Right hindlimb (tissue), 1 donor: ENCODE results near the gene COL20A1.

ENCODE experiments used
- DNase-seq: peaks from one replicate; pipeline ENCODE4 v3.0.0-alpha.2; 2018

The COL20A1 gene

GRCh38 chr20:63364801-63365585 lies 72.0 kb downstream of the COL20A1 start:
- no peak for DNase-seq

GRCh38 chr20:63365601-63366389 lies 72.8 kb downstream of the COL20A1 start:
- no peak for DNase-seq

- no peak for DNase-seq
Measured at GRCh38 chr20:63366390-63367365, 73.7 kb downstream of the COL20A1 start.

- no peak for DNase-seq
Measured at GRCh38 chr20:63367446-63368055, 74.6 kb downstream of the COL20A1 start.

DNA sequence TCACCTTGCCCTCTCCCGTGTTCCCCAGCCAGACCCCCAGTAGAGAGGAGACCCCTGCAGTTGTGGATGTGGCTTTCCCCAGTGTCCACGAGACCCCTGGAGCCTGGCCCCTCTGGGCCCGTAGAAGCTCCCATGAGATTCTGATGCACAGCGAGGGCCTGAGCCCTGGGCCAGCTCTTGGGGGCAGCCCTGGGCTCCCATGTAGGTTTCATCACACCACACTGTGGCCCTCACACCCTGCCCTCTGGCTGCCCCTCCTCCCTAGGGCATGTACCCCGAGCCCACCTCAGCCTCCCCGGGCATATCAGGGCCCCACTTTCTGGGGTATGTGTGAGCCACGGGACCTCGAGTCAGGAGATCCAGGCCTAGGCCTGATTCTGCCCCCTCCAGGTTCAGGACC lies 75.2 kb downstream of the COL20A1 start:
- DNase-seq, result no peak

DNA sequence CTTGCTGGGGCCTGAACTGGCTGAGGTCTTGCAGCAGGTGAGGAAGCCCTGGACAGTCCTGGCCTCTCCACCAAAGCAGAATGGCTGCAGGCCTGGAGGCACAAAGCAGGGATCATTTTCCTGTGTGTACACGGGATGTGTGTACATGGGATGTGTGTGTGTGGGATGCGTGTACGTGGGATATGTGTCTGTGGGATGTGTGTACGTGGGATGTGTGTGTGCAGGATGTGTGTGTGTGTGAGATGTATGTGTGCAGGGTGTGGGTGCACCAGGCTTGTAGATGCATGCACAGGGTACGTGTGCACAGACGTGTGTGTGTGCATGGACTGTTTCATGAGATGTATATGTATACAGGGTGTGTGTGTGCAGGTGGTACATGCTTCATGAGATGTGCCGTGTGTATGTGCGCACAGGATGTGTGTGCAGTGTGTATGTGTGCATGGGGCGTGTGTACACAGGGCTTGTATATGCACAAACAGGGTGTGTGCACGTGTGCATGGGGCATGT lies 76.1 kb downstream of the COL20A1 start:
- DNase-seq, result no peak

GRCh38 chr20:63369724-63370617 lies 77.0 kb downstream of the COL20A1 start:
- DNase-seq, result no peak

GRCh38 chr20:63370618-63371187 lies 77.7 kb downstream of the COL20A1 start:
- DNase-seq, result no peak

- no peak for DNase-seq
Measured at GRCh38 chr20:63371291-63371865, 78.4 kb downstream of the COL20A1 start.

DNA sequence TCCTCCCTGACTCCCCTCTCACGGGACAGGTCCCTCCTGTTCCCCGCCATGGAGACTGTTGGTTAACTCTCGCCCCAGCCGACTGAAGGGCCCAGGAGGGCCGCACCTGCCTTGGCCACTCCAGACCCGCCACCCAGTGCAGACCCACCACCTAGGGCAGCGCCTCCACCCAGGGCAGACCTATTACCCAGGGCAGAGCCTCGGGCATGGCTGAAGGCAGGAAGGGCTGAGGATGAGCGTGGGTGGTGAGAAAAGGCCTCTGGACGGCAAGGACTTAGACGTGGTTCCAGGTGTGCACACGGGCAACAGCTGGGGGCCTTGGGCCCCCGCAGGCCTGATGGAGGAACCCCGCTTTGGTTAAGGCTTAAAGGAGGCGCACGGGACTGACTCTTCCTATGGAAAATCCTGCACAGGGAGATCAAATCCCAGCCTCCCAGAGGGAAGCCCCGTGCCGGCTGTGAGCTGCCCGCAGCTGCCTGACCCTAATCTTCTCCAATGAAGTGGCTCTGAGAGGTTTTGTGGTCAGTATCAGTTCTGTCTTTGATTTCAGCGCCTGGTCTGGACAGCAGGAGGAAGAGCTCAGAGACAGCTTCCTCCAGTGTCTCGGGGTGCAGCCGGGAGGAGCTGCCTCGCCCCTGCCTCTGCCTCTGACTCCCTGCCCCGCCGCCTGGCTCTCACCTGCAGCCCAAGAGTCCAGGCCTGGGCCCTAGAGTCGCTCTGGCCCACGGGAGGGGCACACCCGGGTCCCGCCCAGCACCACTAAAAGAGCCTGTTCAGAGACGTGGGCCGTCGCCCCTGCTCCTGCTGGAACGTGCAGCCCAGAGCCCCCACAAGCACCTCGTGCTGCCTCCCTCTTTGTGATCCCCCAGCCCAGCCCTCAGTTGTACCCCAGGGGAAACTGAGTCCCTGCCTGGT lies 80.2 kb downstream of the COL20A1 start:
- no peak for DNase-seq

- DNase-seq, result no peak
Measured at GRCh38 chr20:63373996-63374395, 81.0 kb downstream of the COL20A1 start.

DNA sequence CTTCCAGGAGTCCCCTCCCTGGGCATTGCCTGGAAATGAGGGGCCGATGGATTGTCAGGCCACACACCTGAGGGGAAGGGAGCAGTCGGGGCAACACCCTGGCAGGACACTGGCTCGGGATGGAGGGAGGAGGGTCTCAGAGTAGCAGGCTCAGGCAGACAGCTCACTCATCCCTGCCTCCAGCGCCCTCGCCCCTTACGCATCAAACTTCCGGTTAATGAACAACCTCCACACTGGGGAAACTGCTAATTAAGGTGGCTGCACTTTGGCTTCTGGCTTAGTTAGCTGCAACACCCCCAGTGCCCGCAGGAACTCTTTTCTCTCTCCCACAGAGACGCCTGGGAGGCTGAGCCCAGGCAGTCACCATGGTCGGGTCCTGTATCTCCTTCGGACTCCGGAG lies 81.5 kb downstream of the COL20A1 start:
- DNase-seq, result no peak

GRCh38 chr20:63375438-63375837 lies 82.5 kb downstream of the COL20A1 start:
- DNase-seq, result no peak

DNA sequence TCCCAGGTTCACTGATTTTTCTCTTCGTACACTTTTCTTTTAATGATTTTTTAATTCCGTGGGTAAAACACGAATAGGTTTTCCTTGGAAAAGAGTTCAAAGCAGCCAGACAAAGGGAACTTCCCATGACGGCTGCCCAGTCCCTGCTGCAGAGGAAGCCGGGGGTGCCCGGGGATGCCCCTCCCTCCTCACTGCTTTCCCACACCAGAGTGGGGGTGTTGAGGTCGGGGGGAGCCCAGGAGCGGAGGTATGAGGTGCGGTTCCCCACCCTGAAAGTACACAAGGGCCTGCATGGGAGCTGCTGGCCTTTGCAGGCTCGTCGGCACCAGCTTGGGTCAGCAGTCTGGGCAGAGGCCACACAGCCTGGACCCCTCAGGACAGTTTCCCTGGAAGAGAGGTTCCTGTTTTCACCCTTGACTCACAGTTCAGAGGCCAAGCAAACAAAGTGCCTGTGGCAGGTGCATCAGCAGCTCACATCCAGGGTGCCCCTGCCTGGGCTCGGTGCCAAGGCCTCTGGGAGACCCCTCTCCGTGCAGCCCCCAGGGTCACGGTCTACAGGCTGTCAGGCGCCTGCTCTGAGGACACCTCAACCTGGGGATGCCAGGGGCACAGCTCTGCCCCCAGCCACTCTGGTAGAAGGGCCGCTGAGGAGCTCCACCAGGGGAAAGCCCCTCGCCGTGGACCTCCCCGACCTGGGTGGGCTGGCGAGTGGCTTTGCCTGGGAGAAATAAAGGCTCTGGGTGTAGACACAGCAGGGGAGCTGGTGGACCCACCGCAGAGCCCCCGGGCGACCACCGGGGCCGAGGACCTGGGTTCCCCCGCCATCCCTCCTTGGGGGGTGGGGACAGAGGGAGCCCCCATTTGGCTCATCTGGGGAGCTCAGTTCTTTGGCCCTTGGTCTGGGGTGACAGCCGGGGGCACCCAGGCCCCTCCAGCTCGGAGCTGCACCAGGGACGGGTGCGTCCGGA lies 83.6 kb downstream of the COL20A1 start:
- DNase-seq, result no peak

GRCh38 chr20:63377256-63377941 lies 84.4 kb downstream of the COL20A1 start:
- DNase-seq, result no peak

- no peak for DNase-seq
Measured at GRCh38 chr20:63377951-63378381, 85.0 kb downstream of the COL20A1 start.

DNA sequence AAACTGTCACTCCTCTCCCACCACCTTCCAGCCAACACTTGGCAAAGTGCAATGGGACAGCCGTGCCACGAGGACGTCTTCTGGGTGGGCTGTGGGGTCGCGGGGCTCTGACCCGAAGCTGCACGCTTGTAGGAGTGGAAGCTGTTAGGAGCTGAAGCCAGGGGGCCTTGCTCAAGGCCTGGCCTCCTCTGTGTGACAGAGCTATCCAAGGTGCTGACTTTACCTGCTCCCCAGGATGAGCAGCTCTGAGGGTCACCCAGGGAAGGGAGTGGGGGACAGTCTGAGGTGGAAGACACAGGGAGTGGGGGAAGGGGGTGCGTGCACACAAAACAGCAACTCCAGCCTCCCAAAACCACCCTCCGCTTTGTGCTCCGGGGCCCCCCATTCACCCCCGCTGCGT lies 85.6 kb downstream of the COL20A1 start:
- DNase-seq, result no peak
